ENCODE results near the gene SIT1.

DNA sequence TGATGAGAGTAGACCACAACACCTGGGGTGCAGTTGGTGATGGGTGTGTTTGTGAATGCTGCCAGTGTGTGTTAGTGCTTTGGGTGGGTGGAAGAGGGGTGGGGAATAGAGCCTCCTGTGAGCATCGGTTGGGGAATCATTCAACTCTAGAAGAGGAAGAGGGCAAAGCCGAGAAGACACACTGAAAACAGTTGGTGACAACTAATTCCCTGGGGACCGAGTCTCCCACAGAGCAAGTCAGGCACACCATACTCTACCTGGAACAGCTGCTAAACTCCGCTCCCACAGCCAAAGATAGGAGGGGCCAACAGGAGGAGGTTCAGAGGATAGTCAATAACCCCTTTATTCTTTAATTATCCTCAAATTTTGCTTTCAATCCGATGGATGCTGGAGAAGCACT is 15.8 kb upstream of the SIT1 start:
- TF ChIP-seq, protein P1, sequence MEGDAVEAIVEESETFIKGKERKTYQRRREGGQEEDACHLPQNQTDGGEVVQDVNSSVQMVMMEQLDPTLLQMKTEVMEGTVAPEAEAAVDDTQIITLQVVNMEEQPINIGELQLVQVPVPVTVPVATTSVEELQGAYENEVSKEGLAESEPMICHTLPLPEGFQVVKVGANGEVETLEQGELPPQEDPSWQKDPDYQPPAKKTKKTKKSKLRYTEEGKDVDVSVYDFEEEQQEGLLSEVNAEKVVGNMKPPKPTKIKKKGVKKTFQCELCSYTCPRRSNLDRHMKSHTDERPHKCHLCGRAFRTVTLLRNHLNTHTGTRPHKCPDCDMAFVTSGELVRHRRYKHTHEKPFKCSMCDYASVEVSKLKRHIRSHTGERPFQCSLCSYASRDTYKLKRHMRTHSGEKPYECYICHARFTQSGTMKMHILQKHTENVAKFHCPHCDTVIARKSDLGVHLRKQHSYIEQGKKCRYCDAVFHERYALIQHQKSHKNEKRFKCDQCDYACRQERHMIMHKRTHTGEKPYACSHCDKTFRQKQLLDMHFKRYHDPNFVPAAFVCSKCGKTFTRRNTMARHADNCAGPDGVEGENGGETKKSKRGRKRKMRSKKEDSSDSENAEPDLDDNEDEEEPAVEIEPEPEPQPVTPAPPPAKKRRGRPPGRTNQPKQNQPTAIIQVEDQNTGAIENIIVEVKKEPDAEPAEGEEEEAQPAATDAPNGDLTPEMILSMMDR (IDR thresholded peaks at IDR 0.05) = no peak
- TF ChIP-seq POLR2AphosphoS5 (IDR thresholded peaks at IDR 0.05) (no peak), EP300 (IDR thresholded peaks at IDR 0.05) (no peak)
